ENCODE measurements around the gene ZNF512B. TPM values are rescaled to one million over a fixed set of nuclear protein-coding genes. Genes with fewer than 3 reads are reported as not detected.
A peak's percentile ranks its signal among the peaks of the same experiment; 100 is the strongest.
"Not testable (repeated sequence)": the region's sequence is repeated elsewhere in the genome, so short reads cannot be mapped to it uniquely, and the experiment has no call there.

ZNF512B gene
- total and polyA plus RNA-seq, 5 experiments from 2014 or later = 0.57 to 19.4 (median 1.5) TPM

DNA sequence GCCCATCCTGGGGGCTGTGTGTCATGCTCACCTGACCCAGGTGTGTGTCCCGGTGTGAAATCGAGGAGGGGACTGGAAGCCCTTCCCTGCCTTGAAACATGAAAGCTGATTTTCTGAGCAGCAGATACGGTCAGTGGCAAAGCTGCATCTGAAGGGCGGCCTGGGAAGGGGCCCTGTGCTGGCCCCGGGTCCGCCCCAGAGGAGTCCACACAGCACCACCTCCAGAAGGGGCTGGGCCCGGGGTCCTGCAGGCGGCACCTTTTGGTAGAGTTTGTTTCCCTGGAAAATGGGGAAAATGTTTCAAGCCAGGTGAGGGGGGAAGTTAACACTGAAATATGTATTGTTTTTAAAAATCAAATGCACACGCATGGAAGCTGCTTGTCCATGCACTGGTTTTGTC is 34.3 kb downstream of the ZNF512B start:
- peaks cover 0 to 54% (median 4%) of the 10 kb centered on the region in 3 donors for H3K36me3 Mint-ChIP-seq
- POLR2A ChIA-PET = interaction anchor here (0.6 kb wide), 1 partner anchor 1633 kb away, joined by 3 read pairs; no protein-coding TSS in a partner anchor
- H3K4me1 Mint-ChIP-seq = peaks cover 0 to 12% (median 4%) of the 10 kb centered on the region in 4 donors
- no peak overlapping the region for H3K27ac Mint-ChIP-seq
- H3K9me3 Mint-ChIP-seq = no peaks in the 10 kb centered on the region
- DNase-seq = no peak
- H3K4me3 Mint-ChIP-seq = no peak overlapping the region
- H3K27me3 Mint-ChIP-seq = no peaks in the 10 kb centered on the region
- no peak for ATAC-seq

GRCh38 chr20:63934271-63935068 is 35.3 kb downstream of the ZNF512B start:
- Mint-ChIP-seq H3K27me3 (no peaks in the 10 kb centered on the region), H3K4me1 (peaks cover 0 to 12% (median 4%) of the 10 kb centered on the region in 4 donors), H3K4me3 (no peak overlapping the region), H3K36me3 (peaks cover 0 to 58% (median 9%) of the 10 kb centered on the region in 3 donors), H3K27ac (peak overlapping the region in 4 of 10 donors; percentile 48 to 62 (median 56)), H3K9me3 (no peaks in the 10 kb centered on the region)
- ATAC-seq = peak in 1 of 2 donors; percentile 50
- POLR2A ChIA-PET = interaction anchor here (0.6 kb wide), 1 partner anchor 1632 kb away, joined by 3 read pairs; no protein-coding TSS in a partner anchor
- no peak for DNase-seq

GRCh38 chr20:63933646-63934045 is 36.1 kb downstream of the ZNF512B start:
- POLR2A ChIA-PET = interaction anchor here (1.6 kb wide), 1 partner anchor 10 kb away, joined by 4 read pairs; no protein-coding TSS in a partner anchor
- H3K27me3 Mint-ChIP-seq = no peaks in the 10 kb centered on the region
- H3K9me3 Mint-ChIP-seq = no peaks in the 10 kb centered on the region
- H3K27ac Mint-ChIP-seq = no peak overlapping the region
- ATAC-seq = no peak
- DNase-seq = no peak
- peaks cover 0 to 65% (median 9%) of the 10 kb centered on the region in 3 donors for H3K36me3 Mint-ChIP-seq
- peaks cover 0 to 12% (median 5%) of the 10 kb centered on the region in 4 donors for H3K4me1 Mint-ChIP-seq
- H3K4me3 Mint-ChIP-seq = no peak overlapping the region

GRCh38 chr20:63932606-63933160 is 37.0 kb downstream of the ZNF512B start:
- peak overlapping the region in 1 of 10 donors; percentile 44 for H3K27ac Mint-ChIP-seq
- peaks cover 0 to 70% (median 13%) of the 10 kb centered on the region in 3 donors for H3K36me3 Mint-ChIP-seq
- no peaks in the 10 kb centered on the region for H3K9me3 Mint-ChIP-seq
- H3K4me3 Mint-ChIP-seq = no peak overlapping the region
- POLR2A ChIA-PET = interaction anchor here (1.6 kb wide), 1 partner anchor 9 kb away, joined by 4 read pairs; no protein-coding TSS in a partner anchor
- H3K27me3 Mint-ChIP-seq = no peaks in the 10 kb centered on the region
- ATAC-seq (no peak), DNase-seq (peak in 1 of 10 donors; percentile 37)
- H3K4me1 Mint-ChIP-seq = peaks cover 0 to 12% (median 5%) of the 10 kb centered on the region in 4 donors

- DNase-seq (peak in 1 of 10 donors; percentile 44), ATAC-seq (no peak)
- Mint-ChIP-seq H3K9me3 (no peaks in the 10 kb centered on the region), H3K27me3 (no peaks in the 10 kb centered on the region), H3K4me1 (peaks cover 2 to 16% (median 7%) of the 10 kb centered on the region in 4 donors), H3K4me3 (no peak overlapping the region), H3K36me3 (peaks cover 0 to 77% (median 13%) of the 10 kb centered on the region in 3 donors), H3K27ac (peak overlapping the region in 2 of 10 donors; percentile 25 to 80)
- POLR2A ChIA-PET = no interaction called here
These were observed 38.0 kb downstream of the ZNF512B start for GRCh38 chr20:63931735-63932134.

GRCh38 chr20:63930971-63931553 is 38.7 kb downstream of the ZNF512B start:
- H3K4me1 Mint-ChIP-seq = peaks cover 5 to 23% (median 12%) of the 10 kb centered on the region in 4 donors
- no peaks in the 10 kb centered on the region for H3K27me3 Mint-ChIP-seq
- peak overlapping the region in 2 of 10 donors; percentile 59 to 84 for H3K27ac Mint-ChIP-seq
- ATAC-seq (no peak), DNase-seq (peak in 1 of 10 donors; percentile 38)
- POLR2A ChIA-PET = no interaction called here
- H3K36me3 Mint-ChIP-seq = peaks cover 0 to 76% (median 13%) of the 10 kb centered on the region in 3 donors
- H3K4me3 Mint-ChIP-seq = no peak overlapping the region
- H3K9me3 Mint-ChIP-seq = no peaks in the 10 kb centered on the region

DNA sequence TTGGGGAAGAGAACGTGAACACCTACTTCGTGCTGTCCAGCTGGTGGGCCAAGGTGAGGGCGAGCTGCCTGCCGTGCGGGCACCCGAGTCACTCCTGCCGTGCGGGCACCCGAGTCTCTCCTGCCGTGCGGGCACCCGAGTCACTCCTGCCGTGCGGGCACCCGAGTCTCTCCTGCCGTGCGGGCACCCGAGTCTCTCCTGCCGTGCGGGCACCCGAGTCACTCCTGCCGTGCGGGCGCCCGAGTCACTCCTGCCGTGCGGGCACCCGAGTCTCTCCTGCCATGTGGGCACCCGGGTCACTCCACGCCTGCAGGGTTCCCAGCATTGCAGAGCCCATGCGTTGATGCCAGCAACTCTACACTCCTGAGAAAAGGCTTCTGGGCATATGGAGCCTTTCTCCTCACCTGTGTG is 40.3 kb downstream of the ZNF512B start:
- H3K36me3 Mint-ChIP-seq = peaks cover 0 to 70% (median 13%) of the 10 kb centered on the region in 3 donors
- ATAC-seq, POLR2A ChIA-PET, H3K27me3 Mint-ChIP-seq, H3K4me3 Mint-ChIP-seq, H3K9me3 Mint-ChIP-seq, DNase-seq: not testable (repeated sequence)
- peak overlapping the region in 1 of 10 donors; percentile 43 for H3K27ac Mint-ChIP-seq
- H3K4me1 Mint-ChIP-seq = peaks cover 11 to 16% (median 13%) of the 10 kb centered on the region in 4 donors

DNA sequence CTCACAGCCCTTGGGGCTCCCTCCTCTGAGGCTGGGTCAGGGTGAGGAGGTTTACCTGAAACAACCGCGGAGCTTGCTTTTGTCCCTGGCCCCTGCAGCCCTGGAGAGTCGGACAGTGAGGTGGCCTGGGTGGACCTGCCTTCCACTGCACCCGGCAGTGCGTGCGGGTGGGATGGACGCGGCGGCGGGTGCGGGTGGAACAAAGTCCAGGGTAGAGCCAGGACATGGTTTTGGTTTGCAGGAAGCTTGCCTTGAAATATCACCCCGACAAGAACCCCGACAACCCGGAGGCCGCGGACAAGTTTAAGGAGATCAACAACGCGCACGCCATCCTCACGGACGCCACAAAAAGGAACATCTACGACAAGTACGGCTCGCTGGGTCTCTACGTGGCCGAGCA is 40.7 kb downstream of the ZNF512B start:
- Mint-ChIP-seq H3K4me1 (peaks cover 13 to 16% (median 13%) of the 10 kb centered on the region in 4 donors), H3K27ac (peak overlapping the region in 1 of 10 donors; percentile 17), H3K4me3 (no peak overlapping the region), H3K36me3 (peaks cover 0 to 67% (median 13%) of the 10 kb centered on the region in 3 donors), H3K27me3 (no peaks in the 10 kb centered on the region), H3K9me3 (no peaks in the 10 kb centered on the region)
- ATAC-seq (no peak), DNase-seq (no peak)
- POLR2A ChIA-PET = no interaction called here

GRCh38 chr20:63926298-63926697 is 43.4 kb downstream of the ZNF512B start:
- ATAC-seq = no peak
- no peaks in the 10 kb centered on the region for H3K9me3 Mint-ChIP-seq
- POLR2A ChIA-PET = no interaction called here

GRCh38 chr20:63924241-63924640 is 45.5 kb downstream of the ZNF512B start:
- H3K4me3 Mint-ChIP-seq = no peak overlapping the region

More at GRCh38 chr20:63926298-63926697, 43.4 kb downstream of the ZNF512B start:
- Mint-ChIP-seq H3K36me3 (peaks cover 0 to 62% (median 11%) of the 10 kb centered on the region in 3 donors), H3K4me3 (no peak overlapping the region), H3K27me3 (no peaks in the 10 kb centered on the region), H3K27ac (peak overlapping the region in 2 of 10 donors; percentile 5 to 15), H3K4me1 (peaks cover 16 to 22% (median 18%) of the 10 kb centered on the region in 4 donors)
- DNase-seq = no peak

DNA sequence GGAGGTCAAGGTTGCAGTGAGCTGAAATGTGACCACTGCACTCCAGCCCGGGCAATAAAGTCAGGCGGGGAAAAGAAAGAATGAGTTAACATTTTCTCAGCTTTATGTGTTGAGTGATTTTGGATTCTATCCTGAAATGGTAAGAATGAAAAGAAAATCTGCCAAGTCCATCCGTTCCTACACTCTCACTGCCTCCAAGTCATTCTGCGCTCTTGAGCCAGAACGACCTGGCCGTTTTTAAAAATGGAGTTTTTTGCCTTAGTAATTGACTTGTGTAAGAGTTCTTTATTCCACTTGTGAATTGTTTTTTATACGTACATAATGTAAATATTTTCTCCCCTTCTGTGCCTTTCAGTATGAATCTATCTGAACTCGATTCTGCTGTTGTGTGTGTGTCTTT is 46.1 kb downstream of the ZNF512B start:
- peaks cover 11 to 22% (median 20%) of the 10 kb centered on the region in 4 donors for H3K4me1 Mint-ChIP-seq
- H3K9me3 Mint-ChIP-seq = no peaks in the 10 kb centered on the region
- POLR2A ChIA-PET = interaction anchor here (1.7 kb wide), 1 partner anchor 10 kb away, joined by 4 read pairs; no protein-coding TSS in a partner anchor
- H3K36me3 Mint-ChIP-seq = peaks cover 0 to 49% (median 4%) of the 10 kb centered on the region in 3 donors
- H3K27ac Mint-ChIP-seq = peak overlapping the region in 2 of 10 donors; percentile 33 to 47
- DNase-seq (no peak), ATAC-seq (no peak)
- H3K27me3 Mint-ChIP-seq = no peaks in the 10 kb centered on the region
- no peak overlapping the region for H3K4me3 Mint-ChIP-seq

More at GRCh38 chr20:63924241-63924640, 45.5 kb downstream of the ZNF512B start:
- H3K9me3 Mint-ChIP-seq = no peaks in the 10 kb centered on the region
- POLR2A ChIA-PET = interaction anchor here (1.7 kb wide), 1 partner anchor 9 kb away, joined by 4 read pairs; no protein-coding TSS in a partner anchor
- ATAC-seq (no peak), DNase-seq (no peak)
- H3K4me1 Mint-ChIP-seq = peaks cover 14 to 22% (median 18%) of the 10 kb centered on the region in 4 donors
- no peaks in the 10 kb centered on the region for H3K27me3 Mint-ChIP-seq
- peaks cover 0 to 52% (median 4%) of the 10 kb centered on the region in 3 donors for H3K36me3 Mint-ChIP-seq
- peak overlapping the region in 4 of 10 donors; percentile 20 to 66 (median 40) for H3K27ac Mint-ChIP-seq

GRCh38 chr20:63920226-63920625 is 49.5 kb downstream of the ZNF512B start:
- ATAC-seq (no peak), DNase-seq (no peak)
- Mint-ChIP-seq H3K27ac (no peak overlapping the region), H3K4me3 (no peak overlapping the region), H3K36me3 (peaks cover 0 to 40% (median 11%) of the 10 kb centered on the region in 3 donors), H3K4me1 (peaks cover 7 to 29% (median 18%) of the 10 kb centered on the region in 4 donors), H3K9me3 (peaks cover 0 to 6% (median 2%) of the 10 kb centered on the region in 9 donors), H3K27me3 (no peaks in the 10 kb centered on the region)
- POLR2A ChIA-PET = no interaction called here

Data from naive thymus-derived CD8-positive, alpha-beta T cell (primary cell).